ELF-1 (cell line): ENCODE measurements around the gene NGFR.
A peak's percentile ranks its signal among the peaks of the same experiment; 100 is the strongest.
"Not testable (repeated sequence)": the region's sequence is repeated elsewhere in the genome, so short reads cannot be mapped to it uniquely, and the experiment has no call there.

Experiments
- DNase-seq: peaks from one replicate; pipeline ENCODE4 v3.0.0-alpha.2; 2016; ENCODE audit warnings: low read depth, low spot score

NGFR gene

DNA sequence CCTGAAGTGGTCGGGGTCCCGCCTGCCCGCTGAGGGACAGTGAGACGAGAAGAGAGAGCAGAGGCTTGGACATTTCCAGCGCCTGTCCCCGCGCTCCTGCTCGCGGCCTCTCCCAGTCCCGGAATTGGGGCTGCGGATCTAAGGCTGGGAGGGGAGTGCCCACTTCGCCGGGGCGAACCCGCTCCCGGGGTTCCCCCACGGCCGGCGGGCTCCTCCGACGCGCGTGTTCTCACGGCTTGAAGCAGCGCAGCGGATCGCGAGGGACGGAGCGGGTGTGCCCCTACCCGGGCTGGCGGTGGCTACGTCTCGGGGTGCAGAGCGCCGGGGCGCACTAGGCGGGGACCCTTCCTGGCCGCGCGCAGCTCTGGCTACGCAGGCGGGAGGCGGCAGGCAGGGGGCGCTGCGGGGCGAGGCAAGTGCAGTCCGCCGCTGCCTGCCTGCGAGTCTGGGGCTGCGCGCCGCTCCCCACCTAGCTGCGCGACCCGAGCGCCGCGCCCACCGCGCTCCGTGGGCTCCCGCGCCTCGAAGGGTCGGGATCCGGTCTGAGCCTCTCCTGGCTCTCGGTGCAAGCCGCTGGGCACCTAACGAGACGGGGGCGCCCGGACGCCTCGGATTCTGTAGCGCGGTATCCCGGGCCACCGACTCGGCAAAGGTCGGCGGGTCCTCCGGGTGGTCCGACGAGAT, 1.2 kb downstream of the NGFR start:
- peak; percentile 73 for DNase-seq

DNA sequence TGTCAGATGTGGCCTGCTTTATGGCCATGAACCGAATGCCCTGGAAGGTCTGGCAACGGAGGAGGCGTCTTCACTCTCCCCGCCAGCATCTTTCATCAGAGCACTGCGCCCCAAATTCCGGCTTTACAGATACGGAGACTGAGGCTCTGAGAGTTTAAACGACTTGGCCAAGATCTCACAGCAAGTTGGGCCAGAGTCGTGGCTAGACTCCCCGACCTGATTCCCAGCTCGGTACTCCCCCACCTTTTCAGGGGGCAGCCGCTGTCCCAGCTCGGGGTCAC, 1.7 kb downstream of the NGFR start:
- no peak for DNase-seq

DNA sequence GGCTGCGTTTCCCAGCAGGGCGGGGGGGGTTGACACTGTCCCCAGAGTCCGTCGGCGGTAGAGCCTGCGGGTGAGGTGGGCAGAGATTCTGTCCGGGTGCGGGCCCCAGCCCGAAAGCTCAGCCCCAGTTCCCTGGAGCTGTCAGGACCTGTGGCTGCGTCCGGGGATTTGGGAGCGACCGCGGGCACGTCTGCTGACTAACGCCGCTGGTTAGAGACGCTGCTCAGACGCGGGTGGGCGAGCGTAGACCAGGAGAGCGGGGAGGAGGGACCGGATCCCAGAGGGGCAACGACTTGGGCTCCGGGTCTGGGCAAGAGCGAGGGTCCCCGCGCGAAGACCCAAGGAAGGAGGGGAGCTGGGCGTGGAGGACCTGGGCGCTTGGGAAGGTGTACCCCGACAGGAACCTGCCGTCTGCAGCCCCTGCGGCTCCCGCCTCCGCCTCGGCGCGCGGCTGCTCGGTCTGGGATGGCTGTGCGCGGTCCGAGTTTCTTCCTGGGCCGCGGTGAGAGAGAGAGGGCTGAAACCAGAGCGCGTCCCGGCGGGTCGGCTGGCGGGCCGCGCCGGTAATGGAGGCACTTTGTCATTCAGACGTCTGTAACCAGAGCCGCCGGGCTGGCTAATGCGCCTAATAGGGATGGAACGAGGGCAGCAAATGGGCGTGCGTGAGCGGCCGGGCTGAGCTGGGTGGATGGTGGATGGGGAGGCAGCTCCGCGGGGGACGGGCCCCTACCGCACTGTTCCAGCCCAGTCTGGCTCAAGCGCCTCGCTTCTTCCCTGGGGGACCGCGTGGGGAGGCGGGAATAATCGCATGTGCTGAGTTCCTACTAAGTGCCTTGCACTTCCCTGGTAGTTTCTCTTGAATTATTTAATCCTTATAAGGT, 2.3 kb downstream of the NGFR start:
- DNase-seq: peak; percentile 86

DNA sequence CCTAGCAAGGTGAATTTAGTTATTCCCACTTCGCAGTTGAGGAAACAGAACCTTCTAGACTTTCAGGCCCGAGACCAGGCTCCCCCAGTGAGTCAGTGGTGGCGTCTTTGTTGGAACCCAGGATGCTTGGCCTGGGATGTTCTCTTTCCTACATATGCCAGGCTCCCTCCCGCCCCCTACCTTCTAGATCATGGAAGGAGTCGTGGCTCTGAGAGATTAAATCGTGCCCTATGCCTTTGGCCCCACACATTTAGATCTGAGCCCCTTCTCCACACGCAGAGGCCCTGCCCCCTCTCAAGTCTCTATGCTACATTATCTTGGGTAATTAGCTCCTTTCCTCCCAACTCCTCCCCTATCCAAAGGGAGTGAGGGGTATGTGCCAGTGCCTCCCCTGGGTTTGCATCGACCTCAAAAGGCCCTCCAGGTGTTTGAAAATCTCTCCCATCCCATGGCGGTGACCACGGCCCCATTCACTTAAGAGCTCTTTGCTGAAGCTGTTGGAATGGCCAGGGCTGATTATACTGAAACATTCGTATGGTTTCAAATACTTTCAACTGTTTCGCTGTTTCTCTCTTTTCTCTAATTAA, 3.0 kb downstream of the NGFR start:
- DNase-seq: peak; percentile 62

DNA sequence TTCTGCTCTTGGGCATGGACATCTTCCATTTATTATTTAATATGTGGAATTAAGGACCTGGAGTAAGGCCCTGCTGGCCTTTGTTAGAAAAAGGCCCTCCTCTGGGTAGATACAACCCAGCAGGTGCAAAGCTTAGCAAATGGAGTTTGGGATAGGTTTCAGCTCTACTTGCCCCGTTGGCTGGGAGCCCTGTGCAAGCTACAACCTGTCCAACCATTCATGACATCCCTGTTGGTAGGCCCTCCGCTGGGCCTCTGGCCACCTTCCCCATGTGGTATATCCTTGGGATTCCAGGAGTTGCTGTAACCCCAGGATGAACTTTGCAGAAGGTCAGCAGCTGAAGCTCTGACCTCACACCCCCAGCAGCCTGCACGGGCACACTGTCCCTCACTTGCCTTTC, 6.4 kb downstream of the NGFR start:
- DNase-seq: no peak

DNA sequence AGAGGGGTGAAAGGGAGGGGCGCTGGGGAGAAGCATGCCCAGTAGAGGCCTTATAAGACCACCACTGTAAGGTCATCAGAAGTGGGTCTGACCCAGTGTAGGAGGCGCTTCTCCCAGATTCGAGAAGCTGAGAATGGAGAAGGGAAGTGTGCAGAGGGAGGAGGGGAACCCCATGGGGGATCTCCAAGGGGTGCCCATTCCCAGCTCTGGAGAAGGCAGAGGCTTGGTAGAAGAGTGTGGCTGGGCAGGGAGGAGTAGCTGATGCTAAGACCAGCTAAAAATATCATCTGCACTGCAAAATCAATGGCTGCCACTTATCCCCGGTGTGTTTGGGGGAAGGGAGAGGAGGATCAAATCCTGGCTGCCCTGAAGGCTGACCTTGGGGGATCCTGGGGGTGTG, 7.2 kb downstream of the NGFR start:
- no peak for DNase-seq

DNA sequence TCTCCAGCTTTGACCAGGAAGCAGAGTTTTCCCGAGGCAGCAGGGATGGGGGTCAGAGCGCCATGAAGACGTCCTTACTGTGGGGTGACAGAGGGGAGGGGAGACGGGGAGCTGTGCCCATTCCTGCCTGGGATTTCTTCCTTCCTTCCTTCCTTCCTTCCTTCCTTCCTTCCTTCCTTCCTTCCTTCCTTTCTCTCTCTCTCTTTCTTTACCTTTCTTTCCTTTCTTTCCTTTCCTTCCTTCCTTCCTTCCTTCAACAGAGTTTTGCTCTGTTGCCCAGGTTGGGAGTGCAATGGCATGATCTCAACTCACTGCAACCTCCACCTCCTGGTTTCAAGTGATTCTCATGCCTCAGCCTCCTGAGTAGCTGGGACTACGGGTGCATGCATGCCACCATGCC, 7.6 kb downstream of the NGFR start:
- not testable (repeated sequence) for DNase-seq

DNA sequence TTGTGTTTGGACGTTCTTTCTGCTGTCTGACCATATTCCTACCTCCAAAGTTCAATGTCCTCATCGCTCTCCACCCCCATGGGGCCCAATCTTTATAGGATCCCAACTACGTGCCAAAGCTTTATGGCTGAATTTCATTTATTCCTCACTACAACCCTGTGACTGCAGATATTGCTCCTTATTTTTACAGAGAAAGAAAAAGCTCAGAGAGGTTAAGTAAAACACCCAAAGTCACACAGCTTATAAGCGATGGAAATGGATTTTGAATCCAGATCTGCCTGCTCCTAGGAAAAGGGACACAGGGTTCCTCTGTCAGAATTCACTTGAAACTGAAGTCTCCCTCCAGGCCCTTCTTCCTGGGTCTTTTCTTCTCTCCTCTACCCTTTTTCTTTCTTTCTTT, 9.3 kb downstream of the NGFR start:
- DNase-seq: no peak

DNA sequence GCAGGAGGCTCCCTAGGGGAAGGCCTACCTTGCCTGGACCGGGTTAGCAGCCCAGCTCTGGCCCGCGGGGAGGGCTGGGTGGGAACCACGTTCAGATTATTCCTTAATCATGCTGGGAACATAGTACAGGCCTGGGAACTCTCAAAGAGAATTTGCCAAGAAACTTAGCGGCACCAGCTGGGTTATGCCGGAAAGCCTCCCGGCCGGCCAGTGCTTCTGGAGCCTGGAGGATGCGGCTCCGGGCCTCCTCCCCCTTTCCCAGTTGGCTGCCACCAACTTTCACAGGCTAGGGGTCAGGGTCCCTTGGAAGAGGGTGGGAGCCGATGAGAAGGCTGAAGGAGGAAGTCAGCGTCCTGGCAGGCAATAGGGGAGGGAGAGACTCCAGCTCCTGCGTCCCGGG, 10.8 kb downstream of the NGFR start:
- no peak for DNase-seq

DNA sequence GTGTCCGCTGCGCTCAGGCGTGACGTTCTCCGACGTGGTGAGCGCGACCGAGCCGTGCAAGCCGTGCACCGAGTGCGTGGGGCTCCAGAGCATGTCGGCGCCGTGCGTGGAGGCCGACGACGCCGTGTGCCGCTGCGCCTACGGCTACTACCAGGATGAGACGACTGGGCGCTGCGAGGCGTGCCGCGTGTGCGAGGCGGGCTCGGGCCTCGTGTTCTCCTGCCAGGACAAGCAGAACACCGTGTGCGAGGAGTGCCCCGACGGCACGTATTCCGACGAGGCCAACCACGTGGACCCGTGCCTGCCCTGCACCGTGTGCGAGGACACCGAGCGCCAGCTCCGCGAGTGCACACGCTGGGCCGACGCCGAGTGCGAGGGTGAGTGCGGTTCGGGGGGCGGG, 11.2 kb downstream of the NGFR start:
- DNase-seq: no peak

DNA sequence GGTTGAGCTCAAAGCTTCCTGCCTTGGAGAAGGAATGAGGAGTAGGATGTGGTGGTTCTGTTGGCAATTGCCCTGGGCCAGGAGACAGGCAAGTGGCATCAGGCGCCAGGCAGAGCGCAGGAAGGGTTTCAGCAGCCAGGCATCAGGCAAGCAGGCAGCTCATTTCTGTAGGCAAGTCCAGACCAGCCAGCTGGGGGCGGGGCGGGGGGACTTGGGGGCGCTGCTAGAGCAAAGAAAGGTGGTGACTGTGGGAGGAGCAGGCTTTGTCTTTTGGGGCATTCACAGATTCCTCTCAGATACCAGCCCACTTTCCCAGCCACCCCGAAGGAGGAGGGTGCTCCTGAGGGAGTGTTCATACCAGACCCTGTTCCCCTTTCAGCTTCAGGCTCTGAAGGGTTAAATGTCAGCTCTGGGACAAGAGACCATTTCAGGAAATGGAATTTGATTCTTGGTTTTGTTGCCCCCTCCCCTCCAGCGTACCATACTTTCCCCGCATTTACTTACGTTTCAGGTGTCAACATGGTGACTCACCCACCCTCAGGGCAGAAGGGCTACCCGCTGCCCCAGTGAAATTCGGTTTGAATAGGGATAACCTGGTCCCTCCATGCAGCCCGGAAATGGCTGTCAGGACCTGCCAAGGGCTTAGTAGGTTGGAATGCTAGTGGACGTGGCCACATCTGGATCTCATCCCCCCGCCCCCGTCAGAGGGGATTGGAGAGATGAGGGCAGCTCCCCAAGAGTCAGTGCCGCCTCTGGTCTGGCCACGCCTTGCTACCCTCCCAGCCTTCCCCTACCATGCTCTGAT, 13.2 kb downstream of the NGFR start:
- peak; percentile 98 for DNase-seq

DNA sequence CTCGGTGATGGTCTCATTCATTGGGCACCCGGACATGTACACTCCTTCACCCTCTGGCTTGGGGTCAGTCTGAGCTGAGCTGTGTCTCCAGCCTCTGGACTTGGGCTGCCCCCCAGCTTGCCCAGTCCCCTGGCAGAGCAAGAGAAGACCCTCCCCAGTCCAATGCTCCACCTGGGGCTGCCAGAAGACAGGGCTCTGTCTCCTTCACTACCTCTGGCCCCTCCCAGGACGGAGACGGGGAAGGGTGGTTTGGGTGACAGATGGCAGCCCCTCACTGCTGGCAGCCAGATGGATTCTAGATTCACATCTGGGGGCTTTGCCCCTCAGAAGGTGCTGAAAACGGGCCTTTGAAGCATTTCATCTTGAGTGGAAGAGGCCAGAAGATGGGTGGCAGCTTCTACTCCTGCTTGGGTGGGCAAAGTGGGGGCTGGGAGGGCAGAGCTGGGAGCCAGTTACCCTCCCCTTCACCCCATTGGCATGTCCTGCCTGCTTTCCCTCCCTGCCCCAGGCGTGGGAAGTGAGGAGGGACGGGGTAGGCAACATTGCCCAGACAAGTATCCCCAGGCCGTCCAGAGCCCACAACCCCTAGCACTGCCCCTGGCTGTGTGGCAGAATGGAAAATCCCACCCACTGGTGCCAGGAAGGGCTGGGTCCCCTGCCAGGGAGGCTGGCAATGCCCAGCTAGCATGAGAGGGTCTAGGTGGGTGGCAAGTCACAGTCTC, 13.9 kb downstream of the NGFR start:
- DNase-seq: no peak

DNA sequence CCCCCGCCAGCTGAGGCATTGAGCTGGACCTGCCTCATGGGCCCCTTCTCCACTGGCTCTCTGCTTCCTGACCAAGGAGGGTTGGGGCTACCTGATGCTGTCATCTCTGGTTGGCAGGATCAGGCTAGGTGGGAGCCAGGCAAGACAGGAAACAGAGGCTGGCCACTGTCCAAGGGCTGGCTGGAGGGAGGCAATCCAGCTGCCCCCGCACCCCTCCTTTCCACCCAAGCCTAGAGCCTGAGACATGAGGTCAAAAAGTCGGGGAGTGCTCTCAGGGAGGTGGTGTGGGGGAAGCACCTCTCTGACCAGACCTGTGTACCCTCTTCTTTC, 14.5 kb downstream of the NGFR start:
- no peak for DNase-seq

DNA sequence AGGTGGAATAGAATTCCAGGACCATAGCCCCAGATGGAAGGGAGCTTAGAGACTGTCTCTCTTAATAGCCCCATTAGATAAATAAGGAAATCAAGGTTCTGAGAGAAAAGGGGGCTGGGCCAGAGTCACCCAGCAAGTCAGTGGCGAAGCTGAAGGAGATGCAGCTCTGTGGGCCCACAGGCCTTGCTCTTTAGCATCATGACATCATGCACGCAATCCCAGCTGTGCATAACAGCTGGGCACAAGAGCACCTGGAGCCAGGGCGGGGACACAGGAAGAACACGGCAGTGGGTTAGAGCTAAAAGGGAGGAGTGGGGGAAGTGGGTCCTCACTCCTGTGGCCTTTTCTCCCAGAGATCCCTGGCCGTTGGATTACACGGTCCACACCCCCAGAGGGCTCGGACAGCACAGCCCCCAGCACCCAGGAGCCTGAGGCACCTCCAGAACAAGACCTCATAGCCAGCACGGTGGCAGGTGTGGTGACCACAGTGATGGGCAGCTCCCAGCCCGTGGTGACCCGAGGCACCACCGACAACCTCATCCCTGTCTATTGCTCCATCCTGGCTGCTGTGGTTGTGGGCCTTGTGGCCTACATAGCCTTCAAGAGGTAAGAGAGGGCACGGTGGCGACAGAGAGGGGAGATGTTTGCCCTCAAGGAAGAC, 15.1 kb downstream of the NGFR start:
- DNase-seq: no peak

DNA sequence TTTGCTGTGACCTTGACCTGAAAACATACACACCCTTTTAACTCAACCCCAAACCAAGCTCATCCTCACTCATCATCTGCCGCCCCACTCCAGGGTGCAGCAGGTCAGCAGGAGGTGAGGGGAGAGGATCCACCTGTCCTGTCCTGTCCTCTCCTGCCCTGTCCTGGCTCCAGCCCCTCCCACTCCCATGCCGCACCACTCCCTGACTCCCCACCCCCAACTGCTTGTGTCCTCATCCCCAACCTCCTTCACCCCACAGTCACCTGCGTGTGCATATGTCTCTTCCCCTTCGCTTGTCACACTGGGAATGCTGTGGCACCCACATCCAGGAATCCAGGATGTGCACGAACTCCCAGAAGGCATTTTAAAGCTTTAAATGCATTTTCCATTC, 15.6 kb downstream of the NGFR start:
- DNase-seq: no peak

DNA sequence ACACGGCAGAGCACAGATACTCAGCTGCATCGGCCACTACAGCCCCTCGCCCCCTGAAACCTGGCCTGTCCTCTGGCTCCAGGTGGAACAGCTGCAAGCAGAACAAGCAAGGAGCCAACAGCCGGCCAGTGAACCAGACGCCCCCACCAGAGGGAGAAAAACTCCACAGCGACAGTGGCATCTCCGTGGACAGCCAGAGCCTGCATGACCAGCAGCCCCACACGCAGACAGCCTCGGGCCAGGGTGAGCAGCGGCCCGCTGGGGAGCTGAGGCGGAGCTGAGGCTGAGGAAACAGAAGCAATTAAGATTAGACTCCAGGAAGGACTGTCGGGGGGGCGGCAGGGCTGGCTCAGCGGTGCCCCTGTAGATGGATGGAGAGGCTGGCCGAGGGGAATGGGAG, 16.7 kb downstream of the NGFR start:
- no peak for DNase-seq

DNA sequence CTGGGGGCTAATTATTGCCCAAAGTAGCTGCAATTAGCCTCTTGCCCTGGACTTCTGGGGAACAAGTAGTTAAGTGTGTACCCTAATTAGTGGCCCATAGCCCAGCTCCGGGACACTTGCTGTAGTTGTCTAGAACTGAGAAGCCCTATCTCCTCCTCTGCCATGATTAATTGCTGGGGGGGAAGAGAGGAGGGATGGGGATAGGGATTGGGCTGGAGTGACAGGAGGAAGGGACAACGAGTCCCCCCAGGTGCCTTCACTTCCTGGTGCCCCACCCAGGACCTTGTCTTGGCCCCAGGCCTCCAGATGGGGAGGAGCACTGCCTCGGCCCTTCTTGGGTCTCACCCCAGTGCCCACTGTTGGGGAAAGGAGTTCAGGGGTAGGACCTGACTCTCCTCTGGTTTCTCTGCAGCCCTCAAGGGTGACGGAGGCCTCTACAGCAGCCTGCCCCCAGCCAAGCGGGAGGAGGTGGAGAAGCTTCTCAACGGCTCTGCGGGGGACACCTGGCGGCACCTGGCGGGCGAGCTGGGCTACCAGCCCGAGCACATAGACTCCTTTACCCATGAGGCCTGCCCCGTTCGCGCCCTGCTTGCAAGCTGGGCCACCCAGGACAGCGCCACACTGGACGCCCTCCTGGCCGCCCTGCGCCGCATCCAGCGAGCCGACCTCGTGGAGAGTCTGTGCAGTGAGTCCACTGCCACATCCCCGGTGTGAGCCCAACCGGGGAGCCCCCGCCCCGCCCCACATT, 17.4 kb downstream of the NGFR start:
- peak; percentile 70 for DNase-seq

DNA sequence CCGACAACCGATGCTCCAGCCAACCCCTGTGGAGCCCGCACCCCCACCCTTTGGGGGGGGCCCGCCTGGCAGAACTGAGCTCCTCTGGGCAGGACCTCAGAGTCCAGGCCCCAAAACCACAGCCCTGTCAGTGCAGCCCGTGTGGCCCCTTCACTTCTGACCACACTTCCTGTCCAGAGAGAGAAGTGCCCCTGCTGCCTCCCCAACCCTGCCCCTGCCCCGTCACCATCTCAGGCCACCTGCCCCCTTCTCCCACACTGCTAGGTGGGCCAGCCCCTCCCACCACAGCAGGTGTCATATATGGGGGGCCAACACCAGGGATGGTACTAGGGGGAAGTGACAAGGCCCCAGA, 17.9 kb downstream of the NGFR start:
- DNase-seq: no peak

DNA sequence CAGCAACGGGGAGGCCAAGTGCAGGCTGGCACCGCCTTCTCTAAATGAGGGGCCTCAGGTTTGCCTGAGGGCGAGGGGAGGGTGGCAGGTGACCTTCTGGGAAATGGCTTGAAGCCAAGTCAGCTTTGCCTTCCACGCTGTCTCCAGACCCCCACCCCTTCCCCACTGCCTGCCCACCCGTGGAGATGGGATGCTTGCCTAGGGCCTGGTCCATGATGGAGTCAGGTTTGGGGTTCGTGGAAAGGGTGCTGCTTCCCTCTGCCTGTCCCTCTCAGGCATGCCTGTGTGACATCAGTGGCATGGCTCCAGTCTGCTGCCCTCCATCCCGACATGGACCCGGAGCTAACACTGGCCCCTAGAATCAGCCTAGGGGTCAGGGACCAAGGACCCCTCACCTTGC, 18.5 kb downstream of the NGFR start:
- DNase-seq: no peak

DNA sequence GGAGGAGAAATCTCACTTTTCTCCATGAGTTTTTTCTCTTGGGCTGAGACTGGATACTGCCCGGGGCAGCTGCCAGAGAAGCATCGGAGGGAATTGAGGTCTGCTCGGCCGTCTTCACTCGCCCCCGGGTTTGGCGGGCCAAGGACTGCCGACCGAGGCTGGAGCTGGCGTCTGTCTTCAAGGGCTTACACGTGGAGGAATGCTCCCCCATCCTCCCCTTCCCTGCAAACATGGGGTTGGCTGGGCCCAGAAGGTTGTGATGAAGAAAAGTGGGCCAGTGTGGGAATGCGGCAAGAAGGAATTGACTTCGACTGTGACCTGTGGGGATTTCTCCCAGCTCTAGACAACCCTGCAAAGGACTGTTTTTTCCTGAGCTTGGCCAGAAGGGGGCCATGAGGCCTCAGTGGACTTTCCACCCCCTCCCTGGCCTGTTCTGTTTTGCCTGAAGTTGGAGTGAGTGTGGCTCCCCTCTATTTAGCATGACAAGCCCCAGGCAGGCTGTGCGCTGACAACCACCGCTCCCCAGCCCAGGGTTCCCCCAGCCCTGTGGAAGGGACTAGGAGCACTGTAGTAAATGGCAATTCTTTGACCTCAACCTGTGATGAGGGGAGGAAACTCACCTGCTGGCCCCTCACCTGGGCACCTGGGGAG, 19.1 kb downstream of the NGFR start:
- DNase-seq: peak; percentile 72
